Stimulated activated memory B cell treated with anti-CD40 and anti-IgM and Interleukin-4, amounts not matched to agents 10 μg/mL and 1 μg/mL and 100 μg/mL, for 72 hours (primary cell): ENCODE data around the gene RALA.
"Not testable (repeated sequence)": the region's sequence is repeated elsewhere in the genome, so short reads cannot be mapped to it uniquely, and the experiment has no call there.

ENCODE experiments used
- ATAC-seq: fragments of 150-1000 bp; cut with Tn5 transposase; 2 replicates; pipeline ENCODE4 v1.10.0; 2021
- H3K27ac Mint-ChIP-seq: one replicate; pipeline ENCODE4 v1.8.0; 2022; ENCODE audit warnings: mild to moderate bottlenecking, mixed read lengths
- H3K27me3 Mint-ChIP-seq: one replicate; pipeline ENCODE4 v1.8.0; 2022; ENCODE audit warnings: mixed read lengths
- H3K36me3 Mint-ChIP-seq: one replicate; pipeline ENCODE4 v1.8.0; 2022; ENCODE audit warnings: mixed read lengths
- H3K4me1 Mint-ChIP-seq: one replicate; pipeline ENCODE4 v1.8.0; 2022; ENCODE audit warnings: mixed read lengths
- H3K4me3 Mint-ChIP-seq: one replicate; pipeline ENCODE4 v1.8.0; 2022; ENCODE audit warnings: mild to moderate bottlenecking, moderate library complexity, mixed read lengths
- H3K9me3 Mint-ChIP-seq: one replicate; pipeline ENCODE4 v1.8.0; 2022; ENCODE audit warnings: mixed read lengths

RALA gene

GRCh38 chr7:39679874-39680273 lies 56.5 kb downstream of the RALA start:
- H3K27me3 Mint-ChIP-seq, H3K27ac Mint-ChIP-seq, H3K9me3 Mint-ChIP-seq, ATAC-seq, H3K4me3 Mint-ChIP-seq: not testable (repeated sequence)
- Mint-ChIP-seq H3K36me3 (peaks cover 42% of the 10 kb centered on the region), H3K4me1 (peaks cover 27% of the 10 kb centered on the region)

DNA sequence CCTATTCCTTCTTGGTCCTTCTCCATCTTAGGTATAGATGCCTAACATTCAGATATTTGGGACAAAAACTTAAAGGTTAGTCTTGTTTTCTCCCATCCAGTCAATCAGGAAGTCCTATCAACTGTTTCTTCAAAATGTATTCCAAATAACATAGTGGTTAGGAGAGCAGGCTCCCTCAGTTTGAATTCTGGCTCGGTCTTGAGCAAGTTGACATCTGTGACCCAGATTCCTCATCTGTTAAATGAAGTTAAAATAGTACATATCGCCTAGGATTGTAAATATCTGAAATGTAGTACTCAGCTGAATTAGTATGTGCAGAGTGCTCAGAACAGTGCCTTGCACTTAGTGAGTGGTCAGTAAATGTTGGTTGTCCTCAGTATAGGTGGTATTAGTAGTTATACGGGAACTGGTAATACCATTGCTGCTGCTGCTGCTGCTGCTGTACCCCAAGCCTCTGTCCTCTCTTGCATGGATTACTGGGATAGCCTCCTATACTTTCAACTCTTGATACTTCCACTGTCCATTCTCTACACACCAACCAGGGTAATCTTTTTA lies 58.6 kb downstream of the RALA start:
- Mint-ChIP-seq H3K4me3 (no peak overlapping the region), H3K27ac (no peak overlapping the region), H3K36me3 (peaks cover 23% of the 10 kb centered on the region), H3K27me3 (no peaks in the 10 kb centered on the region), H3K4me1 (peaks cover 27% of the 10 kb centered on the region), H3K9me3 (peaks cover under 1% of the 10 kb centered on the region)
- ATAC-seq = no peak

DNA sequence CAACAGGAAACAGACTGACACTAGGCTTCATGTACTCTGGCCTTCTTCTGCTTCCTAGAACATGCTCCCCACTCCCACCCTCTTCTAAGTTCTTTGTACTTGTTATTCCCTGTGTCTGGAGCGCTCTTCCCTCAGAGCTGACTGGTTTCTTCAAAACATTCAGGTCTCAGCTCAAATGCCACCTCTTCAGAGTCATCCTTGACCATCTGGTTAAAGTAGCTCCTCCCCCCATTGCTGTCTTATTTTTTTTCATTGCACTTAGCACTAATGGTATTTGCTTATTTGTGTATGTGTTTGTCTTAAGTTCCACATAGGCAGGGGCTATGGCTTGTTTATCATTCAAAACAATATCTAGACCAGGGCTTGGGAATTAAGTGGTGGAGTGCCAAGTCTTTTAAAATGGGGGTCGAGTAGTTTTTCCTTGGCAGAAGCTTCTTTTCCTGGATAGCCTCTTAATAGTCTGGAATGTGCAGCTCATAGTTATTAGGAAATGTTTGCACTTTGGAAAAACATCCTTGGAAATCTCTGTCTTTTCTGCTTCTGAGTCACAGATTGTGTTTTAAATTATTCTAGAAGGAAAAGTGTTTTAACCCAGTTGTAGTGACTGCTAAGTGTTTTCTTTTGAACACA lies 60.0 kb downstream of the RALA start:
- Mint-ChIP-seq H3K27ac (no peak overlapping the region), H3K27me3 (no peaks in the 10 kb centered on the region), H3K4me1 (peaks cover 27% of the 10 kb centered on the region), H3K36me3 (peaks cover 28% of the 10 kb centered on the region), H3K4me3 (no peak overlapping the region), H3K9me3 (no peaks in the 10 kb centered on the region)
- ATAC-seq = no peak

- Mint-ChIP-seq H3K9me3 (no peaks in the 10 kb centered on the region), H3K4me1 (peaks cover 20% of the 10 kb centered on the region), H3K4me3 (no peak overlapping the region), H3K27ac (no peak overlapping the region), H3K27me3 (no peaks in the 10 kb centered on the region), H3K36me3 (peaks cover 53% of the 10 kb centered on the region)
- no peak for ATAC-seq
Observed at GRCh38 chr7:39686261-39686924, 63.0 kb downstream of the RALA start.

DNA sequence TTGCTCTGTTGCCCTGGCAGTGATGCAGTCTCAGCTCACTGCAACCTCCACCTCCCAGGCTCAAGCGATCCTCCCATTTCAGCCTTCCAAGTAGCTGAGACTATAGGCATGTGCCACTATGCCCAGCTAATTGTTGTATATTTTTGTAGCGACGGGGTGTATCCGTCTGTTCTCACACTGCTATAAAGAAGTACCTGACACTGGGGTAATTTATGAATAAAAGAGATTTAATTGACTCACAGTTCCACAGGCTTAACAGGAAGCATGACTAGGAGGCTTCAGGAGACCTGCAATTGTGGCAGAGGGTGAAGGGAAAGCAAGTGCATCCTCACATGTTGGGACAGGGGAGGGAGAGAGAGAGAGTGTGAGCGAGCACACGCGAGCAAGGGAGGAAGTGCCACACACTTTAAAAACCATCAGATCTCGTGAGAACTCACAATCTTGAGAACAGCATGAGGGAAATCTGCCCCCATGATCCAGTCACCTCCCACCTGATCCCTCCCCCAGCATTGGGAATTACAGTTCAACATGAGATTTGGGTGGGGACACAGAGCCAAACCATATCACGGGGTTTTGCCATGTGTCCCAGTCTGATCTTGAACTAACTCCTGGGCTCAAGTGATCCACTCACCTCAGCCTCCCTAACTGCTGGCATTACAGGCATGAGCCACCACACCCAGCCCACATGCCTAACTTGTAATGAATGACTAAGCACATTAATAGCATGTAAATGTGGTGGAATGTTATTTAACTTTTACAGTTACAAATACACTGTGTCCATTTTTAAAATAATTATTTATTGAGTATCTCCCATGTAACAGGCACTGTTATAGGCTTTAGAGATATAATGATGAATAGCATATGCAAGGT lies 65.5 kb downstream of the RALA start:
- H3K27me3 Mint-ChIP-seq = no peaks in the 10 kb centered on the region
- H3K36me3 Mint-ChIP-seq = peaks cover 57% of the 10 kb centered on the region
- no peak overlapping the region for H3K27ac Mint-ChIP-seq
- H3K4me1 Mint-ChIP-seq = no peaks in the 10 kb centered on the region
- no peak for ATAC-seq
- H3K4me3 Mint-ChIP-seq = no peak overlapping the region
- peaks cover 2% of the 10 kb centered on the region for H3K9me3 Mint-ChIP-seq

- ATAC-seq = no peak
- no peaks in the 10 kb centered on the region for H3K4me1 Mint-ChIP-seq
- H3K9me3 Mint-ChIP-seq = peaks cover 2% of the 10 kb centered on the region
- H3K36me3 Mint-ChIP-seq = peaks cover 68% of the 10 kb centered on the region
- H3K27me3 Mint-ChIP-seq = no peaks in the 10 kb centered on the region
- H3K27ac Mint-ChIP-seq = no peak overlapping the region
- no peak overlapping the region for H3K4me3 Mint-ChIP-seq
Observed at GRCh38 chr7:39691821-39692220, 68.4 kb downstream of the RALA start.

GRCh38 chr7:39693086-39693485 lies 69.7 kb downstream of the RALA start:
- not testable (repeated sequence) for H3K27ac Mint-ChIP-seq, H3K4me1 Mint-ChIP-seq, H3K4me3 Mint-ChIP-seq, H3K9me3 Mint-ChIP-seq, H3K27me3 Mint-ChIP-seq, ATAC-seq
- peaks cover 75% of the 10 kb centered on the region for H3K36me3 Mint-ChIP-seq

- no peaks in the 10 kb centered on the region for H3K4me1 Mint-ChIP-seq
- no peak overlapping the region for H3K4me3 Mint-ChIP-seq
- no peak for ATAC-seq
- H3K36me3 Mint-ChIP-seq = peaks cover 78% of the 10 kb centered on the region
- H3K9me3 Mint-ChIP-seq = peaks cover 2% of the 10 kb centered on the region
- H3K27ac Mint-ChIP-seq = no peak overlapping the region
- H3K27me3 Mint-ChIP-seq = no peaks in the 10 kb centered on the region
Observed at GRCh38 chr7:39693812-39694211, 70.4 kb downstream of the RALA start.

GRCh38 chr7:39695852-39696586 lies 72.6 kb downstream of the RALA start:
- Mint-ChIP-seq H3K9me3 (peaks cover 2% of the 10 kb centered on the region), H3K27ac (no peak overlapping the region), H3K4me1 (no peaks in the 10 kb centered on the region), H3K4me3 (no peak overlapping the region), H3K36me3 (peaks cover 75% of the 10 kb centered on the region), H3K27me3 (no peaks in the 10 kb centered on the region)
- no peak for ATAC-seq

DNA sequence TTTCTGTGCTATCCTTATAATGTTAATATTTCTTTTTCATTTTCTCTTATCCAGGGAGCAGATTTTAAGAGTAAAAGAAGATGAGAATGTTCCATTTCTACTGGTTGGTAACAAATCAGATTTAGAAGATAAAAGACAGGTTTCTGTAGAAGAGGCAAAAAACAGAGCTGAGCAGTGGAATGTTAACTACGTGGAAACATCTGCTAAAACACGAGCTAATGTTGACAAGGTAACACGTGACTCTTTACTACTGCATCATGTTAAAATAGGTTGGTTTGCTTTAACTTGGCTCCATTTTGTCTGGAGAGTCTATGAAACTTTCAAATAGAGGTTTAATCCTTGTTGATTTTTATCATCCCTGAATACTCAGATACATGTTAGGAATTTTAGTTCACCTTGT lies 73.3 kb downstream of the RALA start:
- peaks cover 75% of the 10 kb centered on the region for H3K36me3 Mint-ChIP-seq
- H3K4me1 Mint-ChIP-seq = no peaks in the 10 kb centered on the region
- H3K27me3 Mint-ChIP-seq = no peaks in the 10 kb centered on the region
- peaks cover 2% of the 10 kb centered on the region for H3K9me3 Mint-ChIP-seq
- H3K27ac Mint-ChIP-seq = no peak overlapping the region
- ATAC-seq = no peak
- no peak overlapping the region for H3K4me3 Mint-ChIP-seq

DNA sequence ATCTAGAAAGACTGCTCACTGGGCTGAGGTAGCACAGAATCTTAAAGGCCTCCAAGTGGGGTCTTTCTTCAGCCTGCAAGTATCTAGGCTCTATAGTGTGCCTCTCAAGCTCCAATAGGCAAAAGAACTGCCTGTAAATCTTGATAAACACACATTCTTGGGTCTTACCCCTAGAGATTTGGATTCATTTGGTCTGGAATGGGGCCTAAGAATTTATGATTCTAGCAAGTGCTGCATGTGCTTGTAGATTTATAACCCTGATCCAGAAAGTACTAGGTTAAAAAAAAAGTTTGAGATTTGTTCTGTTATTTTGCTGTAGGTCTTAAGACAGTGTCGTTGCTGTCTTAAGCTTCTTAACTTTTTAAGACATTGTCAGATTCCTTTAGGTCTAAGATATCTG lies 74.1 kb downstream of the RALA start:
- Mint-ChIP-seq H3K4me1 (peaks cover 2% of the 10 kb centered on the region), H3K27me3 (no peaks in the 10 kb centered on the region), H3K27ac (no peak overlapping the region), H3K36me3 (peaks cover 75% of the 10 kb centered on the region), H3K4me3 (no peak overlapping the region), H3K9me3 (peaks cover 2% of the 10 kb centered on the region)
- ATAC-seq = no peak

DNA sequence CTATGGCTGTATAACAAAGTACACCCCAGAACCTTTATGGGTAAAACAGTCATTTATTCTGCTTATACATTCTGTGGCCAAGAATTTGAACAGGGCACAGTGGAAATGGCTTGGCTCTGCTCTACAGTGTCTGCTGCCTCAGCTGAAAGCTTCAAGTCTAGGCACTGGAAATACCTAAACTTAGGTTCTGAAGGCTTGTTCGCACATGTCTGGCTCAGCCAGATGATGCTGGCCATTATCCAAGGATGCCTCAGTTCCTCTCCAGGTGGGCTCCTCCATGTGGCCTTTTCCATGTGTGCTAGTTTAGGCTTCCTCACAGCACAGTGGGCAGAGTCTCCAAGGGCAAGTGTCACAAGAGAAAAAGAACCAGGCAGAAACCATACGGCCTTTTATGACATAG lies 76.8 kb downstream of the RALA start:
- H3K4me1 Mint-ChIP-seq = peaks cover 6% of the 10 kb centered on the region
- no peaks in the 10 kb centered on the region for H3K27me3 Mint-ChIP-seq
- no peak for ATAC-seq
- H3K27ac Mint-ChIP-seq = no peak overlapping the region
- no peaks in the 10 kb centered on the region for H3K9me3 Mint-ChIP-seq
- H3K4me3 Mint-ChIP-seq = no peak overlapping the region
- H3K36me3 Mint-ChIP-seq = peaks cover 79% of the 10 kb centered on the region

- Mint-ChIP-seq H3K27me3 (no peaks in the 10 kb centered on the region), H3K27ac (no peak overlapping the region), H3K36me3 (peaks cover 78% of the 10 kb centered on the region), H3K4me3 (no peak overlapping the region), H3K4me1 (peaks cover 6% of the 10 kb centered on the region), H3K9me3 (no peaks in the 10 kb centered on the region)
- no peak for ATAC-seq
Observed at GRCh38 chr7:39700932-39701331, 77.6 kb downstream of the RALA start.

- Mint-ChIP-seq H3K27me3 (no peaks in the 10 kb centered on the region), H3K27ac (no peak overlapping the region), H3K9me3 (no peaks in the 10 kb centered on the region), H3K4me1 (peaks cover 6% of the 10 kb centered on the region), H3K4me3 (no peak overlapping the region), H3K36me3 (peaks cover 73% of the 10 kb centered on the region)
- ATAC-seq = no peak
Observed at GRCh38 chr7:39702133-39702532, 78.8 kb downstream of the RALA start.

GRCh38 chr7:39703144-39703543 lies 79.8 kb downstream of the RALA start:
- Mint-ChIP-seq H3K27me3 (no peaks in the 10 kb centered on the region), H3K4me1 (peaks cover 6% of the 10 kb centered on the region), H3K9me3 (no peaks in the 10 kb centered on the region), H3K27ac (no peak overlapping the region), H3K4me3 (no peak overlapping the region), H3K36me3 (peaks cover 72% of the 10 kb centered on the region)
- no peak for ATAC-seq
